ENCODE measurements around the gene DNER. TPM values are rescaled to one million over a fixed set of nuclear protein-coding genes. Genes with fewer than 3 reads are reported as not detected.

The DNER gene
- total and polyA plus RNA-seq, 2 of the 4 experiments (the other 2 are of a cell fraction) = under 0.01 to 0.14 TPM

- no peak overlapping the region for H2AK5ac ChIP-seq (ENCODE audit: low read depth, low read length)
- no peak overlapping the region for H2BK15ac ChIP-seq (ENCODE audit: low read depth, low read length)
- WGBS, 2 experiments (ENCODE audit: extremely low coverage in 2 of 2, insufficient read length in 1 of 2) = 89% methylated on average over 3 of the region's 8 CpGs; no CpG with 5 or more reads in 1 of the 2 experiments
- H3K4me2 ChIP-seq (ENCODE audit: low read depth, low read length) = no peak overlapping the region
- H4K20me1 ChIP-seq (ENCODE audit: insufficient read depth, low read length) = no peaks in the 10 kb centered on the region
- H4K91ac ChIP-seq (ENCODE audit: insufficient read depth, low read depth, low read length) = no peak overlapping the region
- no peaks in the 10 kb centered on the region for H3K36me3 ChIP-seq (ENCODE audit: control insufficient read depth, insufficient read depth, low read length)
- H2BK5ac ChIP-seq (ENCODE audit: low read depth, low read length, poor library complexity, severe bottlenecking) = no peak overlapping the region
- intact Hi-C loops (cut with micrococcal nuclease) = no loop called here
- H3K27ac ChIP-seq (ENCODE audit: insufficient read depth, low read length) = no peak overlapping the region
- no TSS peak for BruUV-seq (replicated peaks)
- H3K23ac ChIP-seq (ENCODE audit: low read depth, low read length) = no peak overlapping the region
- H3K9ac ChIP-seq (ENCODE audit: low read depth, low read length) = no peak overlapping the region
- dilution Hi-C loops (cut with HindIII; ENCODE audit: low sequenced_read_pairs, unreplicated experiment) = no loop called here
- DNase-seq = no peak
- no peak overlapping the region for H3K18ac ChIP-seq (ENCODE audit: low read depth, low read length)
- H4K8ac ChIP-seq (ENCODE audit: low read depth in 2 of 2, low read length in 2 of 2) = no peak overlapping the region
- H2AFZ ChIP-seq (replicated peaks; ENCODE audit: low read length, poor library complexity) = no peak overlapping the region
- no peak overlapping the region for H3K4ac ChIP-seq (ENCODE audit: low read depth, low read length)
- no peak overlapping the region for H3K4me3 ChIP-seq (ENCODE audit: insufficient read depth, low read depth, low read length)
- H3K14ac ChIP-seq (replicated peaks; ENCODE audit: low read depth, low read length) = no peak overlapping the region
- H2AK9ac ChIP-seq (replicated peaks; ENCODE audit: low read depth, low read length, poor library complexity) = no peak overlapping the region
- in situ Hi-C loops (cut with MboI; ENCODE audit: low sequenced_read_pairs) = no loop called here
- peaks cover 17% of the 10 kb centered on the region for H3K9me3 ChIP-seq (ENCODE audit: control insufficient read depth, insufficient read depth, low read length)
- ATAC-seq (ENCODE audit: low read depth) = no peak
- TF ChIP-seq BHLHE40 (IDR thresholded peaks at IDR 0.05; ENCODE audit: low read depth, low read length) = no peak
- no peak for TF ChIP-seq MXI1 (IDR thresholded peaks at IDR 0.05; ENCODE audit: borderline replicate concordance, low read depth, low read length)
- TF ChIP-seq POLR2A (IDR thresholded peaks at IDR 0.05; ENCODE audit: low read depth, low read length) = no peak
- no peak for TF ChIP-seq MAZ (IDR thresholded peaks at IDR 0.05; ENCODE audit: borderline replicate concordance, low read depth, low read length)
- no peak for TF ChIP-seq RCOR1 (IDR thresholded peaks at IDR 0.05; ENCODE audit: insufficient replicate concordance, low read length)
- TF ChIP-seq CHD1 (IDR thresholded peaks at IDR 0.05; ENCODE audit: low read depth, low read length) = no peak
- no peak for TF ChIP-seq RAD21 (IDR thresholded peaks at IDR 0.05; ENCODE audit: low read length)
- no peak for TF ChIP-seq SMC3 (IDR thresholded peaks at IDR 0.05; ENCODE audit: low read depth, low read length)
- no peak for TF ChIP-seq USF2 (IDR thresholded peaks at IDR 0.05; ENCODE audit: low read depth, low read length)
- no peak for TF ChIP-seq FOS (IDR thresholded peaks at IDR 0.05; ENCODE audit: low read depth, low read length)
- TF ChIP-seq CEBPB (IDR thresholded peaks at IDR 0.05; ENCODE audit: low read depth, low read length) = no peak
- TF ChIP-seq NFE2L2 (IDR thresholded peaks at IDR 0.05; ENCODE audit: low read depth, low read length) = no peak
- TF ChIP-seq RFX5 (IDR thresholded peaks at IDR 0.05; ENCODE audit: low read depth, low read length) = no peak
- no peak for TF ChIP-seq CTCF (conservative IDR thresholded peaks at IDR 0.05; ENCODE audit: low read depth, low read length)
- TF ChIP-seq MAFK (IDR thresholded peaks at IDR 0.05; ENCODE audit: low read depth, low read length) = no peak
- H3K9me1 ChIP-seq (ENCODE audit: insufficient read depth, low read length) = no peaks in the 10 kb centered on the region
- no peak overlapping the region for H2BK20ac ChIP-seq (ENCODE audit: low read depth, low read length)
- POLR2A ChIA-PET (ENCODE audit: unreplicated experiment) = no interaction called here
- H3K56ac ChIP-seq (ENCODE audit: extremely low read depth, insufficient read depth, low read length) = no peak overlapping the region
- CTCF ChIA-PET = no interaction called here
- no peaks in the 10 kb centered on the region for H3K27me3 ChIP-seq (ENCODE audit: control insufficient read depth, insufficient read depth, low read length)
- no peaks in the 10 kb centered on the region for H3K4me1 ChIP-seq (ENCODE audit: control insufficient read depth, insufficient read depth, low read length)
- H4K5ac ChIP-seq (ENCODE audit: low read depth, low read length) = no peak overlapping the region
- H2BK120ac ChIP-seq (ENCODE audit: low read depth, low read length) = no peak overlapping the region
- H3K79me1 ChIP-seq (ENCODE audit: low read depth in 1 of 2, low read length in 2 of 2) = no peaks in the 10 kb centered on the region
These were observed 94.1 kb downstream of the DNER start for GRCh38 chr2:229620289-229620688.

Measured in IMR-90 (cell line).